Hindlimb muscle (tissue), 1 donor: Measurements from ENCODE around the gene FOXP4. TPM values are rescaled to one million over a fixed set of nuclear protein-coding genes. Genes with fewer than 3 reads are reported as not detected.
A peak's percentile ranks its signal among the peaks of the same experiment; 100 is the strongest.

ENCODE experiments used
- DNase-seq: peaks from one replicate; pipeline ENCODE4 v3.0.0-alpha.2; 2013
- polyA plus RNA-seq: library from polyadenylated mRNA; unstranded; fragments of 120-200 nt; gene quantifications from one replicate; pipeline ENCODE4 v1.2.1, GENCODE V29; 2013; ENCODE audit not compliant: insufficient read length

FOXP4 gene
- polyA plus RNA-seq, 1 donor: 20.8 TPM

DNA sequence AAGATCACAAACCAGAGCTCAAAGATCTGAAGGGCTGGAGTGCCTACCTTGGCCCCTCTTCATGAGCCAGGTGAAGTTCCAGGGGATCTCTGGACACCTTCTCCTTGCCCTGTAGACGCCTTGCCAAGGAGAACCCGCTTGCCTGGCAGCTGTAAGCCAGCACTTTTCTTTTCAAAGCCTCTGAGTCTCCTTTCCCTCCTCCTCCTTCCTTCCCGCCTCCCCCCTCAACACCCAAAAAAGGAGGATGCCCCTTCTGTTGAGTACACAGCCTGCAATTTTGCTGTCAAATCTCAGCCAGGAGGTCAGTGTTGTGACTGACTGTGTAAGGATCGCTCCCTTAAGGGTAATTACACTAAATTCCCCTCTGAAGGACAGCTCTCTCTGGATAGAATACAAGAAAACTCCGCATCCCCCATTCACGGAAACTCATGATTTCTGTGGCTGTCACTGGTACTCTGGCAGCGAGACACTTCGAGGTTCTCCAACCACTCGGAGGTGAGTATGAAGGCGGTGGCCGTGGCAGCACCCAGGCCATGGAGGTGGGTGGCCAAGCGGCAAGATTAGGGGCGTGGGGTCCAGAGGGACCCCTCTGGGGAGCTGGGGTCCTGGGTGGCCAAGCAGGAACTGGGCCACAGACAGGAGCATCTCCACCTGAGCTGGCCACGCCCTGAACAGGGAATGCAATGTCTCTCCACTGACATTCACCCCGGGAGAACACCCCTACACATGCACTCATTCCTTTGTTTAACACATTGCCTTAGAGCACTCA lies 23.2 kb upstream of the FOXP4 start:
- DNase-seq: no peak

- DNase-seq: no peak
Observed at GRCh38 chr6:41523915-41524633, 22.1 kb upstream of the FOXP4 start.

- no peak for DNase-seq
Observed at GRCh38 chr6:41524634-41525011, 21.6 kb upstream of the FOXP4 start.

- no peak for DNase-seq
Observed at GRCh38 chr6:41527721-41528408, 18.3 kb upstream of the FOXP4 start.

DNA sequence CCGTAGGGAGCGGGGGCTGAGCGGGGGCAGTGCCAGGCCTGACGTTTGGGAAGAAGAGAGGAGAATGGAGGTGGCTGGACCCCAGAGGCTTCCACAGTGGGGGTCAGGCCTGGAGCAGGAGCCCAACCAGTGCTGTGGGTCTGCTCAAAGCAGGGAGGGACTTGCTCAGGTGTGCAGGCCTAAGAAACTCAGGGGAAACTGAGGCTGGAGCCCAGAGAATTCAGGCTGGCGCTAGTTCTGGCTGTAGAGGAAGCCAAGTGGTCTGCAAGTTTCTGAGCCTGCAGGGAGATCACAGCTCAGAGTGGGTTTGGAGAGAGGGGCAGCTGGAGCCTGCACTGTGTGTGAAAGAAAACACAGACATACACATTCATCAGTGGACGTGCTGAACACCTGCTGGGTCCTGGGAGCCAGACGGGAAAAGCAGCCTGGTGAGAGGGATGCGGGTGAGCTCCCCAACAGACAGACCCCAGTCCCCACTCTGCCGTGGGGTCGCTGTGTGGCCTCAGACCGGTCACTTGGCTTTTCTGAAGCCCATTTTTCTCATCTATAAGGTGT lies 17.7 kb upstream of the FOXP4 start:
- no peak for DNase-seq

DNA sequence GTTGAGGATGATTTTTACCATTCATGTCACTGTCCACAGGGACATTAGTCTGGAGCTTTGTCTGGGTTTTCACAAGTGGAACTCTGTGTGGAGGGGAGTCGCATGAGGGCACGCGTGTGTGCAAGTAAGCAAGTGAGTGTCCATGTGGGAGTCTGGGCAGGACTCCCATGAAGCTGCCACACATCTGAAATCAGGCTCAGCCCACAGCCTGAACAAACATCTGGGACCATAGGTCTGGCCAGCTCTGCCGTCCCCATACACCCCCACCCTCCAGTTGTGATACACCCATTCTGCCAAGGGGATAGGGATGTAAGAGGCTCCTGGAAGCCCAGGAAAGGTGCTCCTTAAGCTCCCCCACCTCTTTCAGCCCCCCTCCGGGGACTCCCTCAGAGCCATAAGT lies 17.1 kb upstream of the FOXP4 start:
- DNase-seq: no peak

DNA sequence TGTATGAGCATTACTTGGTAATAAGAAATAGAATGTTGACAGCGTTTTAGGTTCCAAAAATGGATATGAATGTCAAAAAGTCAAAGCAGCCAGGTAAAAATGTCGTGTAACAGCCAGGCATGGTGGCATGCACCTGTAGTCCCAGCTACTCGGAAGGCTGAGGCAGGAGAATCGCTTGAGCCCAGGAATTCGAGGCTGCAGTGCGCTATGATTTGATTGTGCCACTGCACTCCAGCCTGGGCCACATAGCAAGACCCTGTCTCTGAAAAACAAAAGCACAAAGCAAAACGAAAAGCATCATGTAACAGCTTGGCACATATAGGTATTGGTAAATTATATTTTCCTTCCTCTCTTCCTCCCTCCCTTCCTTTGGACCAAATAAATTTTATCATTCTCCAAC lies 16.2 kb upstream of the FOXP4 start:
- no peak for DNase-seq

DNA sequence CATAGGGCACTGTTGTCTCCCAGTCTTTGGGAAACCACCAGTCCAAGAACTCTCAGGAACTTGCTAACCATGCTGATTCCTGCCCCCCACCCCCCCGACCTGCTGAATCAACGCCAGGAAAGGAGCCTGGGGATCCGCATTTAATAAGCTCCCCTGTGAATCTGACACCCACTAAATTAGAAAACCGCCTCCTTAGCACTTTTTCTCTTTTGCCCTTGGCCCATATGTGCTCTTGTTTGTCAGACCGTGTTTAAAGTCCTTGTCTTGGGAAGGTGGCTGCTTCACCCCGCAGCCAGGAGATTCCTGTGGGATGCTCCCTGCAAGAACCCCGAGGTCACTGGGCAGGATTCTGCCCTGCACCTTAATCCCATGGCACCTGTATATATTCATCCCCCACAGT lies 15.7 kb upstream of the FOXP4 start:
- DNase-seq: no peak

DNA sequence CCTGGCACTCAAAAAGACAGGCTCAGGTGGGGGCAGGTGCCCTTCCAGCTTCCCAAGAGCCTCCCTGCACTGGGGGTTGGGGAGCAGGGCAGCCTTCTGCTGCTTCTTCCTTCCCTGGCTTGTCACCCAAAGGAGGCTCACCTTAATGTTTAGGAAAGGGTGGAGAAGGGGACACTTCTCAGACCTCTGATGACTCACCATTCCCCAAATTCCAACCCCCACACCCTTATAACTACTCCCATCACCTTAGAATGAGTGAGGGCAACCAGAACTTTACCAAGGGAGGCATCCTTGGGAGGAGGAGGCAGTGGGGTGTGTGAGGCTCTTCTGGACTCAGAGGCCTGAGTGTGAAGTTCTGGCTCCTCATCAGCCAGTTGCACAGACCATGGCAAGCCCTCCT lies 15.2 kb upstream of the FOXP4 start:
- no peak for DNase-seq

- DNase-seq: peak; percentile 27
Observed at GRCh38 chr6:41531591-41532582, 14.3 kb upstream of the FOXP4 start.

DNA sequence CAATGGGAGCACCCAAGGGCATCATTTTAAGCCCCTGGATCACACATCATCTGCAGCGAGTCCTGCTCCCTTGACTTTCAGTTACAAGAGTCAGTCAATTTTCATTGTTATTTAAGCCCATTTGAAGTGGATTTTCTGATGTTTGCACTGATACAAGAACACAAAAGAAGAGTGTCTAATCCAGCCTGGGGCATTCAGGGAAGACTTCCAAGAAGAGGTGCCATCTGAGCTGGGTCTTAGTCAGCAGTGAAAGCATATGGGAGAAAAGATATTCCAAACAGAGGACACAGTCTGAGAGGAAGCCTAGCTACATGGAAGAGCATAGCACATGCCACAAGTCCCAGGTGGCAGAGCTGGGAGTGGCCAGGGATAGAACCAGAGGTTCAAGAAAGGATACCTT lies 10.4 kb upstream of the FOXP4 start:
- no peak for DNase-seq

DNA sequence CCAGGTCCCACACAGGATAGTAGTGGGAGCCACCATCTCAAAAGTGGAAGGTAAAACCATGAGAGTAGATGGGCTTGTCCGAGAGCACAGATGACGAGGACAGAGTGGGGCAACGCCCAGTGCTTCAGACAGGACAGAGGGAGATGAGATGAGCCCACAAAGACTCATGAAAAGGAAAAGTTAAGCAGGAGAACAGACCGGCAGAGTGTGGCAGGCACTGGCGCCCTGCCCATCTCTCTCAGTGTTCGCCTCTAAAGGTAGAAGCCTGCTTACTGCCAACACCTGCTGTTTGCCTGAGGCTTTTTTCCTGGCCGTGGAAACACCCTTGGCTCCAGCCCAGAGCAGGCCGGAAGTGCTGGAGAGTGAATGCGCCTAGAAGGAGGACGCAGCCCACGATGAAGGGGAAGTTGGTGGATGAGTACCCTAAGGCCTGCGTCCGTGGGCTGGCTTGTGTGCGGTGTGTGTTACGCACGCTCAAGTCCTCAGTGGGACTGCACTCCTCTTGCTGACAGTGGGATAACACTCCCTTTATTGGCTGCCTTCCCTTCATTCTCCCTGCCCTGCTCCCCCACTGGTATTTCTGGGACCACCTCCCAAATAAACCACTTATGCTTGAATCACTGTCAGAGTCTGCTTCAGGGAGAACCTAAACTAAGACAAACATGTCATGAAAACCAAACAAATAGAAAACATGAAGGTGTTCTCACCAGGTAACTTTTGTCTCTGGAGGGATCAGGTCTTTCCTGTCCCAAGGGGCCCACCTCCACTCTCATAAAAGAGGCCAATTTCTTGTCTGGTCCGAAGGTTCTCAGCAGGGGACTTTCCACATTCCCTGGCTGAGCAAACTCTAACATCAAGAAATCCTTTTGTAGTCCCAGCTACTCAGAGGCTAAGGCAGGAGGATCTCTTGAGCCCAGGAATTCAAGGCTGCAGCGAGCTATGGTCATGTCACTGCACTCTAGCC lies 9.1 kb upstream of the FOXP4 start:
- no peak for DNase-seq

DNA sequence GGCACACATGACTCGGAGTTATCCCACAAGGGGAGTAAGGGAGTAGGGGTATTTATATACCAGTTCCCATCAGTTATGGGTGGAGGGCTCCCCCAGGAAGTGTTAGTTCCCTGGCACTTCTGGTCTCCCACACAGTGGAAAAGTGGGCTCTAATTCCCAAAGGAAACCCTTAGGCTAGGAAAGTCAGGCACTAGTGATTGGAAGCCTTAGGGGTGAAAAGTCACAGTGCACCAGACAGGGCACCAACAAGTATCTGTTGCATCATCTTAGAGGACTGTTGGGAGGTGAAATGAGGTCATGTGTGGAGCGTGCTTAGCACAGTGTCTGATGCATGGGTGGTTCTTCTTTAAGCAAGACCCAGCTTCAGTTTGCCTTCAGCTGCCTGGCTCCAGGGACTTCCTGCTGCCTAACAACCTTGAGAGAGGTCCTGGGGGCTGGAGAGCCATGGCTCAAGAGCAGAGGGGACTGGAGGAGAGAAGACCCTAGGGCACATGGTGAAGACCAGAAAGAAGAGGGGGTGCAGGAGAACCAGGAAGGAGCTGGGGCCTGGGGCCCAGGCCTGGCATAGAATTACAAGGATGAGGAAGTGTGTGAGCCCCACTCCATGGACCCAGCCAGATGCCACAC lies 7.5 kb upstream of the FOXP4 start:
- DNase-seq: no peak

GRCh38 chr6:41539204-41539603 lies 7.0 kb upstream of the FOXP4 start:
- DNase-seq: no peak

- DNase-seq: no peak
Observed at GRCh38 chr6:41541364-41541763, 4.8 kb upstream of the FOXP4 start.

DNA sequence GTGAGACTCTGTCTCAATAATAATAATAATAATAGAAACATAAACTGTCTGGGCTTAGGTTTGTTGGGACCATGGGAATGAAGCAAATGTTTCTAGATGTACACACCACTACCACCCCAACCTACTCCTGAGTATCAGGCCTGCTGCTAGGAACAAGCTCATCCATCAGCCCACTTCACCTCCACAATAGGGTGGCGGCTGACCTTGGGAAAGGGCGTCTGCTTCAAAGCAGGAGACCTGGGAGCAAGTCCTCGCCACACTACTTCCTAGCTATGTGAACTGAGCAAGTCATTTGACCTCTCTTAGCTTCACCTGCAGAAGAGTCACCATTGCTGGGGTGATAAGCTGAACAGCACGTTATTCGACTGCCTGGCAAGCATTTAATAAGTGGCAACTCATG lies 3.1 kb upstream of the FOXP4 start:
- DNase-seq: no peak

DNA sequence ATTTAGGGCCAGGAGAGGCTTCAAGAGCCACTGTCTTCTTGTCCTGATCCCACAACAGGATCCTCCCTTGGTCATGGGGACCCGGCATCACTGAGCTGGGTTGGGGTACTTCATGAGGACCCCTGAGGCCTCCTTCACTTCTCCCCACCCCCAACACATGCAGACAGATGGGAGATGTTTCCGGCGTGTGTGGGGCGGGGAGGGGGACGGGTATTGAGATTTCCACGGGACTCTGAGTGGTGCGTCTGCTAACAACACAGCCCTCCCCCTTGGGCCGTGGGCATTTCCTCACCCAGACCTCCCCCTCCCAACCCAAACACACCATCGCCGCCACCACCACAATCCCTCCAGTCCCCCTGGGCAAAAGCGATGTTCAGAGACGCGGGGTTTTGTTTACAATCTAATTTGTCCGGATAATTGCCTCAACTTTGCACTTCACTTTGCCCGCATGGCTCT lies 906 bp upstream of the FOXP4 start:
- DNase-seq: no peak

DNA sequence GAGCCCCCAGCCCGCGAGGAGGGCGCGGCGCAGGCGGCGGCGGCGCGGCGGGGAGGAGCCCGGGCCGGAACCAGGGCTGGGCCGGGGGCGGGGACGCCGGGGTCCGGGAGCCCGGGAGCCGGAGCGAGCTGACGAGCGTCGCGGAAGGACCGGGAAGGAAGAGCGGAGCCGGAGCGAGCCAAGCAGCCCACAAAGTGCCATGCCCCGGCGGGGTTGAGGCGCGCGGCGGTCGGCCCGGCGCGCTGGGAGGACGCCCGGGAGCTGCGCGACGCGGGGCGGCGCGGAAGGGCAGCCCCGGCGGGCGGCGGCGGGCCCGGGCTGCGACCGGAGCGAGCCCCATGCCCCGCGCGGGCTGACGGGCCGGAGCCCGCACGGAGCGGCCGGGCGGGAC lies 289 bp downstream of the FOXP4 start:
- peak; percentile 54 for DNase-seq

DNA sequence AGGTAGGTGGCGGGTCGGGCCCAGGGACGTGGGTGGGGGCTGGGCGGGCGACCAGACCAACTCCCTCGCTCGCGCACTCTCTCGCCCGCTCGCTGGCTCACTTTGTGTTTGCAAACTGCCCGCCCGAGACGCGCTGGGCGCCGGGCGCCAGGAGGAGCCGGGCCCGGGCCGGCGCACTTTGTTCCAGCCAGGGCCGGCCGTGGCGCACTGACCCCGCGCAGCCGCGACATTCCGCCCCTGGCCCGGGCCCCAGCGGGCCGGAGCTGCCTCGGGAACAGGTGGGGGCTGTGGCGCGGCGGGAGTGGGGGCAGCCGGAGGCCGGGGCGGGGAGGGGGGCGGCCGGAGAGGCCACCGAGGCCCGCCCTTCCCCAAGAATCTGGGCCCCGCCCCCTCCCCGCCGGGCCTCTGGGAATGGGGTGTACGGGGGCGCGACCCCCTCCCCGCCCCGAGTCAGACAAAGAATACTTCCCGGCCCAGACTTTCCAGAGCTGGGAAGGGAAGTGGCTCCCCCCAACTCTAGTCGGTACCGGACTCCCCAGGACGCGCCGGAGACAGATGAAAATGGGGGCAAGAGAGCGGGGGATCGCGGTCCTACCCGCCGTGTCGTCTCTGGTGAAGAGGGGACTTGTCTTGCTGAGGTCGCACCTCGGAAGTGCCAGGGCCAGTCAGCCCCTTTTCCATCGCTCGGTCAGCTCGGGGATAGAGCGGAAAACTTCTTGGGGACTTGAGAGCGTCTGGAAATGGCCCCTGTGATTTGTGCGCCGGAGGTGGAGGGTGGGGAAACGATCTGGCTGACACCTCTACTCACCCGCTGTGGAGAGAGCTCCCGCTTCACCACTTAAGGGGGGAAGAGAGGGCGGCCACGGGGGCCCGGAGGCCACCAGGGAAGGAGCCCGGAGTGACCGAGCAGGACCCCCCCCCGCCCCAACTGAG lies 951 bp downstream of the FOXP4 start:
- DNase-seq: peak; percentile 28
